ENCODE data around the gene CXXC5. TPM values are rescaled to one million over a fixed set of nuclear protein-coding genes. Genes with fewer than 3 reads are reported as not detected.

Gene CXXC5
- total RNA-seq, 1 experiment from 2014 or later = 7.8 TPM

DNA sequence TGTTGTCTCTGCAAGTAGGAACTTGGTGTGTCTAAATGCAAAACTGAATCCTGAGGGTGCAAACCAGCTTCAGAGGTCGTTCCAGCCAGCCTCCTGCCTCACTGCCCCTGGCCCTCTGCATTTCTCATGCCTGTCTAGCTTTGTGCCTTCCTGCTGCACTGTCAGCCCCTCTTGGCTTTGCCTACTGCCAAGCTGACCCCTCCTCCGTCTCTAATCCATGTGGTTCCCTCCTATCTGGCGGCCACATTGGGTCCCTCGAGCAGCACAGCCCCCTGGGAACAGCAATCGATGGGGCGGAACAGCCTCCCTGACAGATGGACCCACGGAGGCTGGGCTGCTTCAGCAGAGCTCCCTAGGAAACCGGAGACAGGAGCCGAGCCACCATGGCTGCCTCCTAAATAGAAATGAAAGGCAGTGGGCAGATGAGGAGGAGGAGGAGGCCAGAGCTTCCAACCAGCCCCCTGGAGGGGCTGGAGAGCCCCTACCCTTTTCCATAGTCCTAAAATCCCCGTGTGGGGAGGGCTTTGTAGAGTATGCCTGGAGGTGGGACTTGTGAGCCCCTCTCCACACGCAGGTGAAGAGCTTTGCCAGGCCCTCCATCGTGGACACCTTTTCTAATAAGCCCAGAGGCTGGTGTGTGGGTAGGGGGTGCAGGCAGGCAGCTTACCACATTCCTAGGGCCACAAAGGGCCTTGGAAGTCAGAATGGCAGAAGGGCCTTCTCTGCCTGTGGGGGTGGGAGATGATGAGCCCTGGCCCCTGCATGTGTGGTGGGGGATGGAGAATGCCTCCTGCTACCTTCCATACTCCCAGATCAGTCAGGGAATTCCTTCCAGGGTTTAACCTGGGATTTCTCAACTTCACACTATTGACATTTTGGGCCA, 9.2 kb upstream of the CXXC5 start:
- Mint-ChIP-seq H3K4me3 (ENCODE audit: unreplicated experiment) (peak overlapping the region; percentile 52), H3K9me3 (ENCODE audit: unreplicated experiment) (no peaks in the 10 kb centered on the region), H3K4me1 (ENCODE audit: insufficient read depth, unreplicated experiment) (peaks cover 52% of the 10 kb centered on the region), H3K27ac (ENCODE audit: low read depth, unreplicated experiment) (peak overlapping the region; percentile 81), H3K36me3 (ENCODE audit: insufficient read depth, unreplicated experiment) (peaks cover 4% of the 10 kb centered on the region), H3K27me3 (ENCODE audit: insufficient read depth, unreplicated experiment) (no peaks in the 10 kb centered on the region)
- BruUV-seq (replicated peaks) = no TSS peak
- CTCF ChIA-PET = interaction anchor here (0.6 to 16.8 kb wide), 13 partner anchors 9 to 1595 kb away, joined by 3 to 321 read pairs (median 3); partner anchors contain the start of gene CXXC5
- POLR2A ChIA-PET = interaction anchor here (1.0 to 6.2 kb wide), 6 partner anchors 7 to 126 kb away, joined by 3 to 68 read pairs (median 10); partner anchors contain the start of gene CXXC5
- TF ChIP-seq, protein P1, sequence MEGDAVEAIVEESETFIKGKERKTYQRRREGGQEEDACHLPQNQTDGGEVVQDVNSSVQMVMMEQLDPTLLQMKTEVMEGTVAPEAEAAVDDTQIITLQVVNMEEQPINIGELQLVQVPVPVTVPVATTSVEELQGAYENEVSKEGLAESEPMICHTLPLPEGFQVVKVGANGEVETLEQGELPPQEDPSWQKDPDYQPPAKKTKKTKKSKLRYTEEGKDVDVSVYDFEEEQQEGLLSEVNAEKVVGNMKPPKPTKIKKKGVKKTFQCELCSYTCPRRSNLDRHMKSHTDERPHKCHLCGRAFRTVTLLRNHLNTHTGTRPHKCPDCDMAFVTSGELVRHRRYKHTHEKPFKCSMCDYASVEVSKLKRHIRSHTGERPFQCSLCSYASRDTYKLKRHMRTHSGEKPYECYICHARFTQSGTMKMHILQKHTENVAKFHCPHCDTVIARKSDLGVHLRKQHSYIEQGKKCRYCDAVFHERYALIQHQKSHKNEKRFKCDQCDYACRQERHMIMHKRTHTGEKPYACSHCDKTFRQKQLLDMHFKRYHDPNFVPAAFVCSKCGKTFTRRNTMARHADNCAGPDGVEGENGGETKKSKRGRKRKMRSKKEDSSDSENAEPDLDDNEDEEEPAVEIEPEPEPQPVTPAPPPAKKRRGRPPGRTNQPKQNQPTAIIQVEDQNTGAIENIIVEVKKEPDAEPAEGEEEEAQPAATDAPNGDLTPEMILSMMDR (IDR thresholded peaks at IDR 0.05; ENCODE audit: unreplicated experiment) = no peak
- intact Hi-C loops (cut with micrococcal nuclease) = no loop called here
- no peak for DNase-seq (ENCODE audit: unreplicated experiment)

DNA sequence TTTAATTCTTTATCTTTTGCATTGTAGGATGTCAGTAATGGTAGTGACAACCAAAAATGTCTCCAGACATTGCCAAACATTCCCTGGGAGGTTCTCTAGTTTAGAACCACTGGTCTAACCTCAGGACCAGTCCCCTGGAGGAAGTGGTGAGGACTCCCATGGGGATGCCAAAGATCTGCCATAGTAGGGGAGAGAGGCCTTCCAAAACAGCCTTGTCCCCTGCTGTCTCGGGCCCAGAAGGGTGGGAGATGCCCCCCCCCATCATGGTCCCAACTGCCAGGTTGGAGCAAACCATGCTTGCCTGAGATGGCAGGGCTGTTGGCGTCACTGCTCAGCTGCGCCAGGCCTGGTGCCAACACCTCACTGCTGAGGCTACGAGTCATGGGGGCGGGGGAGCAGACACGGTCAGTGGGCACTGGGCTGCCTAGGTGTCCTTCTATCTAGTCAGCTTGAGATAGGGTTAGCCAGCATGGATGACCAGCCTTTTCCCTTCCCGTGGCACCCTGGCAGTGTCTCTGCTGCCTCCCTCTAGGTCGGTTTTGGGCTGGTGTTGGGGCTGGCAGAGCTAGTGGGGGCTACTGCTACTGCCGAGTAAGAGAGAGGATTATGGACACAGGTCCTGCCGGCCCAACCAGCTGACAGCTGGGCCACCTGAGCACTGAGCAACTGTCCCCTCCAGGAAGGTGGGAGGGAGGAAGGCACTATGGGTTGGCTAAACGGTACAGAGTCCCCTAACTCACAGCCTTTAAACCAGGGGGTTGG, 8.3 kb upstream of the CXXC5 start:
- Mint-ChIP-seq H3K36me3 (ENCODE audit: insufficient read depth, unreplicated experiment) (peaks cover 5% of the 10 kb centered on the region), H3K27me3 (ENCODE audit: insufficient read depth, unreplicated experiment) (no peaks in the 10 kb centered on the region), H3K4me3 (ENCODE audit: unreplicated experiment) (no peak overlapping the region), H3K27ac (ENCODE audit: low read depth, unreplicated experiment) (no peak overlapping the region), H3K9me3 (ENCODE audit: unreplicated experiment) (no peaks in the 10 kb centered on the region), H3K4me1 (ENCODE audit: insufficient read depth, unreplicated experiment) (peaks cover 51% of the 10 kb centered on the region)
- DNase-seq (ENCODE audit: unreplicated experiment) = peak; percentile 37
- TF ChIP-seq, protein P1 (IDR thresholded peaks at IDR 0.05; ENCODE audit: unreplicated experiment) = no peak
- CTCF ChIA-PET = interaction anchor here (0.6 to 16.8 kb wide), 4 partner anchors 8 to 126 kb away, joined by 3 to 321 read pairs (median 3); partner anchors contain the start of gene CXXC5
- POLR2A ChIA-PET = interaction anchor here (0.9 to 6.2 kb wide), 4 partner anchors 8 to 20 kb away, joined by 3 to 68 read pairs (median 24); partner anchors contain the start of gene CXXC5
- intact Hi-C loops (cut with micrococcal nuclease) = no loop called here
- no TSS peak for BruUV-seq (replicated peaks)

DNA sequence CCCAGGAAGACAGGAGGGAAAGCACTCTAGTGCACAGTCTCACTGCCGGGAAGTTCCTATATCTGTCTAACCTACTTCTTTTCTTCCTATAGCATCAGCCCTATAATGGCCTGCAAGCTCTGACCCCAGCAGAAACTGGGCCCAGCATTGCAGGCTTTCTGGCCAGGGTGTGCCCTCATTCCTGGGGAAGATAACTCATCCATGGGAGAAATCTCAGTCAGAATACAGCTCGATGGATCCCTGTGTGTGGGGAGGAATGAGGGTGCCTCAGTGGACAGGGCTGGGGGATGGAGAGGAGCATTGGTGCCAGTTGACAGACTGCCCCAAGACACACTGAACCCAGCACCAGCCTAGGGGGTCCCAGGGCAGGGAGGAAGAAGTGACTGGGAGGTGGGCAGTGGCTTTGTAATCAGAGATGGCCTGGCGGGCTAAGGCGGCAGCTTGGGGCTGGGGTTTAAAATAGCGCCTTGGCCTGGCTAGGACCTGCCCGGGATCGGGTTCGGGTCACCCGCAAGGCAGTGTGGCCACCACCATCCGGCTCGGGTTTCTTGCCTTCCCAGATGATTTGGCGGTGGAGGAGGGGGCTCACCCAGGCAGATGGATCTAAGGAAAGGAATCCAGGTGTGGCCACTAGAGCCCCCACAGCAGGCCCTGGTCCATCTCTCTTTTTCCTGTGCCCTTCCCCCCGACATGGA, 7.6 kb upstream of the CXXC5 start:
- no peak for DNase-seq (ENCODE audit: unreplicated experiment)
- ChIA-PET CTCF (interaction anchor here (0.6 to 16.8 kb wide), 4 partner anchors 11 to 125 kb away, joined by 3 to 321 read pairs (median 3); no protein-coding TSS in a partner anchor), POLR2A (interaction anchor here (0.9 to 6.2 kb wide), 4 partner anchors 7 to 19 kb away, joined by 3 to 68 read pairs (median 24); partner anchors contain the start of gene CXXC5)
- TF ChIP-seq, protein P1 (IDR thresholded peaks at IDR 0.05; ENCODE audit: unreplicated experiment) = no peak
- Mint-ChIP-seq H3K4me3 (ENCODE audit: unreplicated experiment) (no peak overlapping the region), H3K27me3 (ENCODE audit: insufficient read depth, unreplicated experiment) (no peaks in the 10 kb centered on the region), H3K27ac (ENCODE audit: low read depth, unreplicated experiment) (no peak overlapping the region), H3K9me3 (ENCODE audit: unreplicated experiment) (no peaks in the 10 kb centered on the region), H3K36me3 (ENCODE audit: insufficient read depth, unreplicated experiment) (peaks cover 7% of the 10 kb centered on the region), H3K4me1 (ENCODE audit: insufficient read depth, unreplicated experiment) (peaks cover 48% of the 10 kb centered on the region)
- intact Hi-C loops (cut with micrococcal nuclease) = no loop called here
- no TSS peak for BruUV-seq (replicated peaks)
